Measurements from ENCODE around the gene SH3PXD2A. TPM values are rescaled to one million over a fixed set of nuclear protein-coding genes. Genes with fewer than 3 reads are reported as not detected.
A peak's percentile ranks its signal among the peaks of the same experiment; 100 is the strongest.

SH3PXD2A gene
- total and polyA plus RNA-seq, 2 of the 4 experiments (the other 2 are of a cell fraction) = 6.3 to 23.0 TPM

DNA sequence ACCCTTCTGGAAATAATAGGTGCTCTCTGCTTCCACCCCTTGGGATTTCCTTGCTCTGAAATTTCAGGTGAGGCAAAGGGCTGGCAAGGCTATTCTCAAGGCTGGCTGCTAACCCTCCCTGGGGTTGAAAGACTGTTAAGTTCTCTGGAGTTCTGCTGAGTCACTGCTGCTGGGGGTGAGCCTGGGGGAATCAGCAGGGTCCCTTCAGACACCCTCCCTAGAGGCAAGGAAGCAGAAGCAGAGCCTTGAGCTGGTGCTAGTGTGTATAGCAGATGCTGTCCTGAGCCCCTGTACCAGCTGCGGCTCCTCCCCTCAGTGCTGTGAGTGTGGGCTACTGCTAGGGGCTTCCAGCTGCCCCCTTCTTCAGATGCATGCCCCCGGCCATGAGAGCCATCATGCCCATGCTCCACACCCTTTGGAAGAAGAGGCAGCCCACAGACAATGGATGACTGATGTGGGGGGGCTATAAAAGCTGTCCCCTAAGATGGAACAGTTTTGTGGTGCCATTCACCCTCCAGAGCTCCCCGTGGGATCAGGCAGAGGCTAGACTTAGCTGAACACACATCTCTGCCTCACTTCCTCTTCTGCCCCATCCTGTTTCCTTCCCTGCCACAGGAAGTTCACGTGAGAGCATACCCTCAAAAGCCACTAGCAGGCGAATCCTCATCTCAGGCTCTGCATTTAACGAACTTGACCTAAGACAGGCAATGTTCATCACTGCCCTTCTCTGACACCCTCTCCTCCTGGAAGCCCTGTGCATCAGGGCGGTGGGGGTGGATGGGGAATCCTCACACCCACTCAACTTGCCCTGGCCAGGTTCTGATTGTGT is 91.8 kb downstream of the SH3PXD2A start:
- Histone ChIP-seq H3K36me3 (ENCODE audit: control insufficient read depth, insufficient read depth, low read length) (no peaks in the 10 kb centered on the region), H2BK120ac (ENCODE audit: low read depth, low read length) (peak overlapping the region; percentile 95), H3K4ac (ENCODE audit: low read depth, low read length) (peak overlapping the region; percentile 89), H3K56ac (ENCODE audit: extremely low read depth, insufficient read depth, low read length) (no peak overlapping the region), H2AK9ac (replicated peaks; ENCODE audit: low read depth, low read length, poor library complexity) (peak overlapping the region; percentile 84), H2BK20ac (ENCODE audit: low read depth, low read length) (peak overlapping the region; percentile 89), H2AFZ (replicated peaks; ENCODE audit: low read length, poor library complexity) (peak overlapping the region; percentile 15), H3K4me2 (ENCODE audit: low read depth, low read length) (no peak overlapping the region), H4K91ac (ENCODE audit: insufficient read depth, low read depth, low read length) (peak overlapping the region; percentile 87), H3K14ac (replicated peaks; ENCODE audit: low read depth, low read length) (peak overlapping the region; percentile 93), H3K27ac (ENCODE audit: insufficient read depth, low read length) (peak overlapping the region; percentile 6; the same call in 1 of the 2 replicates), H3K18ac (ENCODE audit: low read depth, low read length) (peak overlapping the region; percentile 73; the same call in 1 of the 2 replicates), H2BK5ac (ENCODE audit: low read depth, low read length, poor library complexity, severe bottlenecking) (peak overlapping the region; percentile 62), H3K79me1 (ENCODE audit: low read depth in 1 of 2, low read length in 2 of 2) (peaks cover 8 to 61% of the 10 kb centered on the region in 2 experiments), H3K4me1 (ENCODE audit: control insufficient read depth, insufficient read depth, low read length) (peaks cover 36% of the 10 kb centered on the region), H3K27me3 (ENCODE audit: control insufficient read depth, insufficient read depth, low read length) (no peaks in the 10 kb centered on the region), H3K9ac (ENCODE audit: low read depth, low read length) (no peak overlapping the region), H4K8ac (ENCODE audit: low read depth in 2 of 2, low read length in 2 of 2) (peak overlapping the region; percentile 79 to 86), H2AK5ac (ENCODE audit: low read depth, low read length) (peak overlapping the region; percentile 91), H3K9me3 (ENCODE audit: control insufficient read depth, insufficient read depth, low read length) (no peaks in the 10 kb centered on the region), H3K23ac (ENCODE audit: low read depth, low read length) (peak overlapping the region; percentile 67), H2BK15ac (ENCODE audit: low read depth, low read length) (peak overlapping the region; percentile 93; the same call in 2 of the 3 replicates), H3K4me3 (ENCODE audit: insufficient read depth, low read depth, low read length) (no peak overlapping the region), H4K20me1 (ENCODE audit: insufficient read depth, low read length) (no peaks in the 10 kb centered on the region), H3K9me1 (ENCODE audit: insufficient read depth, low read length) (peaks cover 50% of the 10 kb centered on the region), H4K5ac (ENCODE audit: low read depth, low read length) (peak overlapping the region; percentile 71)
- ChIA-PET POLR2A (ENCODE audit: unreplicated experiment) (no interaction called here), CTCF (interaction anchor here (1.1 kb wide), 1 partner anchor 23 kb away, joined by 3 read pairs; no protein-coding TSS in a partner anchor)
- ATAC-seq (ENCODE audit: low read depth) = 0 out of 2 replicates have a peak, but pooled peaks have one; percentile 3
- BruUV-seq (replicated peaks) = no TSS peak
- peak; percentile 46 for DNase-seq
- intact Hi-C loops (cut with micrococcal nuclease) (no loop called here), in situ Hi-C loops (cut with MboI; ENCODE audit: low sequenced_read_pairs) (no loop called here), dilution Hi-C loops (cut with HindIII; ENCODE audit: low sequenced_read_pairs, unreplicated experiment) (no loop called here)
- TF ChIP-seq NFE2L2 (IDR thresholded peaks at IDR 0.05; ENCODE audit: low read depth, low read length) = peak; percentile 93
- TF ChIP-seq MAFK (IDR thresholded peaks at IDR 0.05; ENCODE audit: low read depth, low read length) = peak; percentile 45
- no peak for TF ChIP-seq RAD21 (IDR thresholded peaks at IDR 0.05; ENCODE audit: low read length)
- WGBS, 2 experiments (ENCODE audit: extremely low coverage in 2 of 2, insufficient read length in 1 of 2) = 83% methylated on average over 1 of the region's 7 CpGs; no CpG with 5 or more reads in 1 of the 2 experiments
